Duodenal mucosa (tissue), 2 donors: ENCODE data around the gene CNGA1.
A peak's percentile ranks its signal among the peaks of the same experiment; 100 is the strongest.

Experiments used
- H3K27ac ChIP-seq: one replicate; pipeline ENCODE4 v1.7.0; 2013; ENCODE audit warnings: low read depth, low read length
- H3K27me3 ChIP-seq, 2 donors: one replicate each; pipeline ENCODE4 v1.7.0; 2013; ENCODE audit warnings: low read length in 2 of 2, control low read depth in 1 of 2; ENCODE audit not compliant: insufficient read depth in 2 of 2, control insufficient read depth in 1 of 2
- H3K36me3 ChIP-seq, 2 donors: one replicate each; pipeline ENCODE4 v1.7.0; 2013; ENCODE audit warnings: low read length in 2 of 2, control low read depth in 1 of 2; ENCODE audit not compliant: insufficient read depth in 2 of 2, control insufficient read depth in 1 of 2
- H3K4me1 ChIP-seq, 2 donors: one replicate each; pipeline ENCODE4 v1.7.0; 2013; ENCODE audit warnings: low read length in 2 of 2, control low read depth in 1 of 2; ENCODE audit not compliant: insufficient read depth in 2 of 2, control insufficient read depth in 1 of 2
- H3K4me3 ChIP-seq, 2 donors: one replicate each; pipeline ENCODE4 v1.7.0; 2013; ENCODE audit warnings: low read length in 2 of 2, low read depth in 1 of 2
- H3K9ac ChIP-seq, 2 donors: one replicate each; pipeline ENCODE4 v1.7.0; 2013; ENCODE audit warnings: low read length in 2 of 2, low read depth in 1 of 2
- H3K9me3 ChIP-seq, 2 donors: one replicate each; pipeline ENCODE4 v1.7.0; 2013; ENCODE audit warnings: low read length in 2 of 2, control low read depth in 1 of 2; ENCODE audit not compliant: control insufficient read depth in 1 of 2

CNGA1 gene

GRCh38 chr4:48032721-48033120 is 16.2 kb upstream of the CNGA1 start:
- Histone ChIP-seq H3K9ac (no peak overlapping the region), H3K36me3 (peaks cover 0 to 4% of the 10 kb centered on the region in 2 donors), H3K27me3 (no peaks in the 10 kb centered on the region), H3K9me3 (no peaks in the 10 kb centered on the region), H3K4me3 (no peak overlapping the region), H3K27ac (no peak overlapping the region), H3K4me1 (peaks cover 8 to 18% of the 10 kb centered on the region in 2 donors)

GRCh38 chr4:48031802-48032525 is 15.5 kb upstream of the CNGA1 start:
- no peak overlapping the region for H3K9ac ChIP-seq
- no peaks in the 10 kb centered on the region for H3K27me3 ChIP-seq
- H3K27ac ChIP-seq, result no peak overlapping the region
- H3K9me3 ChIP-seq, result no peaks in the 10 kb centered on the region
- no peak overlapping the region for H3K4me3 ChIP-seq
- peaks cover 0 to 10% of the 10 kb centered on the region in 2 donors for H3K36me3 ChIP-seq
- H3K4me1 ChIP-seq, result peaks cover 8 to 18% of the 10 kb centered on the region in 2 donors

- Histone ChIP-seq H3K27me3 (no peaks in the 10 kb centered on the region), H3K9me3 (no peaks in the 10 kb centered on the region), H3K4me3 (no peak overlapping the region), H3K4me1 (peaks cover 8 to 18% of the 10 kb centered on the region in 2 donors), H3K36me3 (peaks cover 2 to 12% of the 10 kb centered on the region in 2 donors), H3K27ac (no peak overlapping the region), H3K9ac (no peak overlapping the region)
Measured at GRCh38 chr4:48030470-48030869, 14.0 kb upstream of the CNGA1 start.

GRCh38 chr4:48028696-48029095 is 12.2 kb upstream of the CNGA1 start:
- Histone ChIP-seq H3K27ac (no peak overlapping the region), H3K36me3 (peaks cover 2 to 19% of the 10 kb centered on the region in 2 donors), H3K9ac (no peak overlapping the region), H3K27me3 (no peaks in the 10 kb centered on the region), H3K4me3 (no peak overlapping the region), H3K9me3 (no peaks in the 10 kb centered on the region), H3K4me1 (peaks cover 8 to 18% of the 10 kb centered on the region in 2 donors)

GRCh38 chr4:48027653-48028052 is 11.2 kb upstream of the CNGA1 start:
- Histone ChIP-seq H3K4me1 (peaks cover 3 to 9% of the 10 kb centered on the region in 2 donors), H3K27ac (no peak overlapping the region), H3K9me3 (no peaks in the 10 kb centered on the region), H3K36me3 (peaks cover 2 to 19% of the 10 kb centered on the region in 2 donors), H3K4me3 (no peak overlapping the region), H3K27me3 (no peaks in the 10 kb centered on the region), H3K9ac (no peak overlapping the region)

- H3K9me3 ChIP-seq, result no peaks in the 10 kb centered on the region
- peaks cover 6 to 14% of the 10 kb centered on the region in 2 donors for H3K4me1 ChIP-seq
- no peak overlapping the region for H3K4me3 ChIP-seq
- H3K27ac ChIP-seq, result no peak overlapping the region
- H3K36me3 ChIP-seq, result peaks cover 2 to 19% of the 10 kb centered on the region in 2 donors
- no peak overlapping the region for H3K9ac ChIP-seq
- peaks cover 0 to 2% of the 10 kb centered on the region in 2 donors for H3K27me3 ChIP-seq
Measured at GRCh38 chr4:48025005-48025404, 8.5 kb upstream of the CNGA1 start.

GRCh38 chr4:48024522-48024921 is 8.0 kb upstream of the CNGA1 start:
- Histone ChIP-seq H3K36me3 (peaks cover 2 to 19% of the 10 kb centered on the region in 2 donors), H3K4me3 (no peak overlapping the region), H3K9ac (no peak overlapping the region), H3K27me3 (peaks cover 0 to 6% of the 10 kb centered on the region in 2 donors), H3K27ac (no peak overlapping the region), H3K4me1 (peaks cover 8 to 15% of the 10 kb centered on the region in 2 donors), H3K9me3 (no peaks in the 10 kb centered on the region)

- Histone ChIP-seq H3K4me1 (peaks cover 15 to 21% of the 10 kb centered on the region in 2 donors), H3K27ac (no peak overlapping the region), H3K9me3 (no peaks in the 10 kb centered on the region), H3K9ac (no peak overlapping the region), H3K27me3 (peaks cover 0 to 6% of the 10 kb centered on the region in 2 donors), H3K36me3 (peaks cover 2 to 14% of the 10 kb centered on the region in 2 donors), H3K4me3 (no peak overlapping the region)
Measured at GRCh38 chr4:48022192-48022799, 5.8 kb upstream of the CNGA1 start.

GRCh38 chr4:48021100-48021499 is 4.6 kb upstream of the CNGA1 start:
- Histone ChIP-seq H3K27ac (no peak overlapping the region), H3K9me3 (no peaks in the 10 kb centered on the region)

GRCh38 chr4:48018112-48018511 is 1.6 kb upstream of the CNGA1 start:
- H3K9me3 ChIP-seq, result no peaks in the 10 kb centered on the region
- H3K4me1 ChIP-seq, result peaks cover 19 to 21% of the 10 kb centered on the region in 2 donors
- H3K4me3 ChIP-seq, result peak overlapping the region; percentile 87 to 92
- H3K9ac ChIP-seq, result no peak overlapping the region
- H3K36me3 ChIP-seq, result no peaks in the 10 kb centered on the region
- H3K27me3 ChIP-seq, result peaks cover 0 to 6% of the 10 kb centered on the region in 2 donors
- no peak overlapping the region for H3K27ac ChIP-seq

More at GRCh38 chr4:48021100-48021499, 4.6 kb upstream of the CNGA1 start:
- no peak overlapping the region for H3K4me3 ChIP-seq
- H3K9ac ChIP-seq, result no peak overlapping the region
- peaks cover 0 to 6% of the 10 kb centered on the region in 2 donors for H3K27me3 ChIP-seq
- peaks cover 2 to 12% of the 10 kb centered on the region in 2 donors for H3K36me3 ChIP-seq
- H3K4me1 ChIP-seq, result peaks cover 17 to 21% of the 10 kb centered on the region in 2 donors
